ENCODE results near the gene KIF11.
"Not testable (repeated sequence)": the region's sequence is repeated elsewhere in the genome, so short reads cannot be mapped to it uniquely, and the experiment has no call there.

Gene KIF11

DNA sequence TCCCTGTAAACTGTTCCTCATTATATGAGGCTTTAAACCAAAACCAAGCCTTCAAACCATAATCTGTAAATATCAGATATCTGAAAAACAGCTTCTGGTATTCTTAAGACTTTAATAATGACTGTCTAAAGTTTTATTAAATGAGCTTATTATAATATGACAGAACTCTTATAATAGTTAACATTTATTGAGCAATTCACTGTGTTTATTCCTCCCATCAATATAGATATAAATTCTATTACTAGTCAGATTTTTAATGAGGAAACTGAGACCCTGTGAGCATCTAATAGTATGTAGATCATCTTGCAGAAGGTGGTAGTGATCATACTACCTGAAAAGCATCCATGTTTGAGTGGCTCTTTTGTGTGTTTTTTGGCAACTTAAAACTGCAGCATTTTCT lies 45.1 kb downstream of the KIF11 start:
- no peak for DNase-seq (ENCODE audit: extremely low spot score)
- CTCF ChIA-PET, result no interaction called here
- POLR2A ChIA-PET, result interaction anchor here (0.9 to 1.5 kb wide), 2 partner anchors 47 to 64 kb away, joined by 3 to 4 read pairs; partner anchors contain the start of gene IDE
- no peak for TF ChIP-seq ZNF384 (IDR thresholded peaks at IDR 0.05)
- TF ChIP-seq FOXK2 (IDR thresholded peaks at IDR 0.05), result no peak
- no peak for TF ChIP-seq HDGF (IDR thresholded peaks at IDR 0.05; ENCODE audit: borderline replicate concordance)
- TF ChIP-seq ELF4 (IDR thresholded peaks at IDR 0.05), result no peak
- no peak for TF ChIP-seq CTBP1 (IDR thresholded peaks at IDR 0.05; ENCODE audit: borderline replicate concordance)
- TF ChIP-seq NFRKB (IDR thresholded peaks at IDR 0.05), result no peak
- no peak for TF ChIP-seq SP1 (IDR thresholded peaks at IDR 0.05)
- TF ChIP-seq L3MBTL2 (conservative IDR thresholded peaks at IDR 0.05), result no peak
- no peak for TF ChIP-seq SUZ12 (IDR thresholded peaks at IDR 0.05)
- TF ChIP-seq BHLHE40 (IDR thresholded peaks at IDR 0.05; ENCODE audit: borderline replicate concordance), result no peak
- TF ChIP-seq FOXA1 (IDR thresholded peaks at IDR 0.05), result no peak
- TF ChIP-seq LEF1 (IDR thresholded peaks at IDR 0.05; ENCODE audit: borderline replicate concordance), result no peak
- TF ChIP-seq, protein P1, sequence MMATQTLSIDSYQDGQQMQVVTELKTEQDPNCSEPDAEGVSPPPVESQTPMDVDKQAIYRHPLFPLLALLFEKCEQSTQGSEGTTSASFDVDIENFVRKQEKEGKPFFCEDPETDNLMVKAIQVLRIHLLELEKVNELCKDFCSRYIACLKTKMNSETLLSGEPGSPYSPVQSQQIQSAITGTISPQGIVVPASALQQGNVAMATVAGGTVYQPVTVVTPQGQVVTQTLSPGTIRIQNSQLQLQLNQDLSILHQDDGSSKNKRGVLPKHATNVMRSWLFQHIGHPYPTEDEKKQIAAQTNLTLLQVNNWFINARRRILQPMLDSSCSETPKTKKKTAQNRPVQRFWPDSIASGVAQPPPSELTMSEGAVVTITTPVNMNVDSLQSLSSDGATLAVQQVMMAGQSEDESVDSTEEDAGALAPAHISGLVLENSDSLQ (IDR thresholded peaks at IDR 0.05), result no peak
- TF ChIP-seq ARNT (IDR thresholded peaks at IDR 0.05), result no peak
- TF ChIP-seq FOXM1 (IDR thresholded peaks at IDR 0.05; ENCODE audit: borderline replicate concordance), result no peak
- no peak for TF ChIP-seq TARDBP (IDR thresholded peaks at IDR 0.05)

DNA sequence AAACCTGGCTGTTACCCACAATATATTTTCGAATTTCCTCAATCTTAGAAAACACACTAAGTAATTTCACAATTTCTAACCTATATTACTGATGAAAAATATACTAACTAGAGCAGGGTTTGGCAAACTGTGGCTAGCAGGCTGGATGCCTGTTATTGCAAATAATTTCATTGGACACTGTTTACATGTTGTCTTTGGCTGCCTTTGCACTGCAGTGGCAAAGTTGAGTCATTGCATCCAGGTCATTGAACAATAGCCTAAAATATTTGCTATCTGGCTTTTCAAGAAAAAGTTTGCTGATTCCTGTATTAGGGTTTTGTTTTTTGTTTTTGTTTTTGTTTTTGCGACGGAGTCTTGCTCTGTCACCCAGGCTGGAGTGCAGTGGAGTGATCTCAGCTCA lies 47.2 kb downstream of the KIF11 start:
- ChIA-PET POLR2A (no interaction called here), CTCF (no interaction called here)
- no peak for TF ChIP-seq HDGF (IDR thresholded peaks at IDR 0.05; ENCODE audit: borderline replicate concordance)
- TF ChIP-seq ARNT (IDR thresholded peaks at IDR 0.05), result no peak
- DNase-seq (ENCODE audit: extremely low spot score), result no peak

DNA sequence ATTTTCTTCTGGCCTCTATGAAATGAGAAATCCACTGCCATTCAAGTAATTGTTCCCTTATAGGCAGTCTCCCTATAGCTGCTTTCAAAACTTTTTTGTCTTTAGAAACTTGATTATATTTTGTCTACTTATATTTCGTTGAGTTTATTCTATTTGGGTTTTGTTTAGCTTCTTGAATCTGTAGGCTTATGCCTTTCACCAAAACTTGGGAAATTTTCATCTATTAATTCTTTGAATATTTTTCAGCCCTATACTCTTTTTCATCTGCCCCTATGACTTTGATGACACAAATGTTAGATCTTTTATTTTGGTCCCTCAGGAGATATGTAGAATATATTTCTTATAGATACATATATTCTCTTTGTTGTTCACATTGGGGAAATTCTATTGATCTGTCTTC lies 48.6 kb downstream of the KIF11 start:
- CTCF ChIA-PET, result no interaction called here
- DNase-seq (ENCODE audit: extremely low spot score), result no peak
- POLR2A ChIA-PET, result no interaction called here
- no peak for TF ChIP-seq HDGF (IDR thresholded peaks at IDR 0.05; ENCODE audit: borderline replicate concordance)
- TF ChIP-seq ZNF384 (IDR thresholded peaks at IDR 0.05), result no peak
- no peak for TF ChIP-seq ELF4 (IDR thresholded peaks at IDR 0.05)
- TF ChIP-seq SUZ12 (IDR thresholded peaks at IDR 0.05), result no peak
- no peak for TF ChIP-seq SP1 (IDR thresholded peaks at IDR 0.05)
- TF ChIP-seq TARDBP (IDR thresholded peaks at IDR 0.05), result no peak

- ChIA-PET CTCF (interaction anchor here (0.6 kb wide), 1 partner anchor 30 kb away, joined by 3 read pairs; no protein-coding TSS in a partner anchor), POLR2A (no interaction called here)
- DNase-seq (ENCODE audit: extremely low spot score), result no peak
- TF ChIP-seq BHLHE40 (IDR thresholded peaks at IDR 0.05; ENCODE audit: borderline replicate concordance) (no peak), FOXA1 (IDR thresholded peaks at IDR 0.05) (no peak), ARNT (IDR thresholded peaks at IDR 0.05) (no peak), SUZ12 (IDR thresholded peaks at IDR 0.05) (no peak), FOXK2 (IDR thresholded peaks at IDR 0.05) (no peak), L3MBTL2 (conservative IDR thresholded peaks at IDR 0.05) (no peak), NFRKB (IDR thresholded peaks at IDR 0.05) (no peak), HDGF (IDR thresholded peaks at IDR 0.05; ENCODE audit: borderline replicate concordance) (no peak), TARDBP (IDR thresholded peaks at IDR 0.05) (no peak), FOXM1 (IDR thresholded peaks at IDR 0.05; ENCODE audit: borderline replicate concordance) (no peak), SP1 (IDR thresholded peaks at IDR 0.05) (no peak), ZNF384 (IDR thresholded peaks at IDR 0.05) (no peak), ELF4 (IDR thresholded peaks at IDR 0.05) (no peak)
- TF ChIP-seq, protein P1 (IDR thresholded peaks at IDR 0.05), result no peak
Measured at GRCh38 chr10:92644921-92645320, 52.0 kb downstream of the KIF11 start.

- DNase-seq (ENCODE audit: extremely low spot score); POLR2A ChIA-PET; CTCF ChIA-PET: not testable (repeated sequence)
Measured at GRCh38 chr10:92650864-92651263, 57.9 kb downstream of the KIF11 start.

DNA sequence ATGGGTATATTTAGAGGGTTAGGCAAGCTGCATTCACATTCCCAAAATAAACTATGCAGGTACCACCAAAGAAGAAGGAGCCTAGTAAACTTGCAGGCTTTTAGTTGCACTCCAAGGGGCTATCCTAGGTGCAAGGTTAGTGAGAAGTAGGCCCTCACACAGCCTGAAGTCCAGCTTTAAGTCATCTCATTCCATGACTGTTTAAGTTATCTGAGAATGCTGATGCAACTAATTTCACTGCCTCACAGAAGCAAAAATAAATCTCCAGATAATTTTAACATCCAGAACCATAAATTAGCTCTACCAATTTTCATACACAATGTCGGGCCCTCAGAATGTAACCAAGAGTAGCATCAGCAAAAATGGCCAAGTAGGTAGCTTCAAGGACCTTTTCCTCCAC lies 62.5 kb downstream of the KIF11 start:
- ChIA-PET POLR2A (no interaction called here), CTCF (no interaction called here)
- TF ChIP-seq TARDBP (IDR thresholded peaks at IDR 0.05) (no peak), HDGF (IDR thresholded peaks at IDR 0.05; ENCODE audit: borderline replicate concordance) (no peak), FOXM1 (IDR thresholded peaks at IDR 0.05; ENCODE audit: borderline replicate concordance) (no peak), ZNF384 (IDR thresholded peaks at IDR 0.05) (no peak), CTBP1 (IDR thresholded peaks at IDR 0.05; ENCODE audit: borderline replicate concordance) (no peak), LEF1 (IDR thresholded peaks at IDR 0.05; ENCODE audit: borderline replicate concordance) (no peak), FOXK2 (IDR thresholded peaks at IDR 0.05) (no peak), FOXA1 (IDR thresholded peaks at IDR 0.05) (no peak)
- TF ChIP-seq, protein P1 (IDR thresholded peaks at IDR 0.05), result no peak
- no peak for DNase-seq (ENCODE audit: extremely low spot score)

DNA sequence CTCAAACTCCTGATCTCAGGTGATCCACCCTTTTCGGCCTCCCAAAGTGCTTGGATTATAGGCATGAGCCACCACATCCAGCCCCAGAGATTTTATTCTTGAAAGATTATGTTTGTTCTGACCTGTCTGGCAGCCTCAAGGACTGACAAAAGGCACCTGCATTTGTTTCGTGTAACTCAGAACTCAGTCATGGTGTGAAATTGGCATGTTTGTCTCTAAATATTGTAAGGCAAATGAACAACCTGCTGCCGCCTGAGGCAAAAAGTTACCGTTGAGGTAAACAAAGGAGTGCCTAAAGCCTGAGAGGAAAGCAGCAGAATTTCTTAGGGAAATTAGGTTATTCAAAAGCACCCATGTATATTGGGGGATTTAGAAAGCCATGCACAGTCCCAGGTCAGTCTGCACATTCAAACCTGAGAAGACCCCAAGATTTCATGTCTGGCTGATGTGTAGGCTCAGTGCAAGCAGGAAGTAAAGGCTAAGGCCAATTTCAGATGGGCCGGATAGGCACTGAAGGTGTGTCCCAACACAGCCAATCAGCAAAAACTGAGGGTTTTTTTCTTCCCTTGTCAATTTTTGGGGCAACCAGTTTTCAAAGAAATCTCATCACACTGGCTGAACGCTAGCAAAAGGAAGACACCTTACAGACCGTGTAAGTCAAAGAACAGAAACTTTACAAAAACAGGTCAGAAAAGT lies 63.5 kb downstream of the KIF11 start:
- CTCF ChIA-PET, result no interaction called here
- no peak for DNase-seq (ENCODE audit: extremely low spot score)
- TF ChIP-seq HDGF (IDR thresholded peaks at IDR 0.05; ENCODE audit: borderline replicate concordance) (no peak), CTBP1 (IDR thresholded peaks at IDR 0.05; ENCODE audit: borderline replicate concordance) (no peak), TARDBP (IDR thresholded peaks at IDR 0.05) (no peak), L3MBTL2 (conservative IDR thresholded peaks at IDR 0.05) (no peak), LEF1 (IDR thresholded peaks at IDR 0.05; ENCODE audit: borderline replicate concordance) (no peak), SUZ12 (IDR thresholded peaks at IDR 0.05) (no peak), FOXM1 (IDR thresholded peaks at IDR 0.05; ENCODE audit: borderline replicate concordance) (no peak), NFRKB (IDR thresholded peaks at IDR 0.05) (no peak), FOXA1 (IDR thresholded peaks at IDR 0.05) (no peak), FOXK2 (IDR thresholded peaks at IDR 0.05) (no peak), SP1 (IDR thresholded peaks at IDR 0.05) (no peak), ELF4 (IDR thresholded peaks at IDR 0.05) (no peak), ARNT (IDR thresholded peaks at IDR 0.05) (no peak), ZNF384 (IDR thresholded peaks at IDR 0.05) (no peak), BHLHE40 (IDR thresholded peaks at IDR 0.05; ENCODE audit: borderline replicate concordance) (no peak)
- TF ChIP-seq, protein P1 (IDR thresholded peaks at IDR 0.05), result no peak
- POLR2A ChIA-PET, result no interaction called here
